ENCODE data around the gene KRT15.

The KRT15 gene

GRCh38 chr17:41556306-41556705 lies 37.6 kb upstream of the KRT15 start:
- H3K4me3 ChIP-seq (ENCODE audit: low read depth, low read length): no peak overlapping the region
- DNase-seq (ENCODE audit: low read depth): no peak
- TF ChIP-seq CTCF (IDR thresholded peaks at IDR 0.05; ENCODE audit: low read depth, low read length, missing control alignments): no peak

- no peak for DNase-seq (ENCODE audit: low read depth)
- H3K4me3 ChIP-seq (ENCODE audit: low read depth, low read length): no peak overlapping the region
- TF ChIP-seq CTCF (IDR thresholded peaks at IDR 0.05; ENCODE audit: low read depth, low read length, missing control alignments): no peak
Measured at GRCh38 chr17:41555105-41555887, 36.6 kb upstream of the KRT15 start.

- H3K4me3 ChIP-seq (ENCODE audit: low read depth, low read length): no peak overlapping the region
- DNase-seq (ENCODE audit: low read depth): no peak
- no peak for TF ChIP-seq CTCF (IDR thresholded peaks at IDR 0.05; ENCODE audit: low read depth, low read length, missing control alignments)
Measured at GRCh38 chr17:41553987-41554680, 35.4 kb upstream of the KRT15 start.

- H3K4me3 ChIP-seq (ENCODE audit: low read depth, low read length): no peak overlapping the region
- DNase-seq (ENCODE audit: low read depth): no peak
- no peak for TF ChIP-seq CTCF (IDR thresholded peaks at IDR 0.05; ENCODE audit: low read depth, low read length, missing control alignments)
Measured at GRCh38 chr17:41553176-41553575, 34.5 kb upstream of the KRT15 start.

- TF ChIP-seq CTCF (IDR thresholded peaks at IDR 0.05; ENCODE audit: low read depth, low read length, missing control alignments): no peak
- H3K4me3 ChIP-seq (ENCODE audit: low read depth, low read length): no peak overlapping the region
- no peak for DNase-seq (ENCODE audit: low read depth)
Measured at GRCh38 chr17:41552455-41552854, 33.8 kb upstream of the KRT15 start.

GRCh38 chr17:41551365-41551764 lies 32.7 kb upstream of the KRT15 start:
- no peak for TF ChIP-seq CTCF (IDR thresholded peaks at IDR 0.05; ENCODE audit: low read depth, low read length, missing control alignments)
- no peak overlapping the region for H3K4me3 ChIP-seq (ENCODE audit: low read depth, low read length)
- no peak for DNase-seq (ENCODE audit: low read depth)

All from GM12864 (cell line).